Stimulated activated CD4-positive, alpha-beta T cell treated with anti-CD3 and anti-CD28 coated beads, Interleukin-2, amount 100 ng/mL, for 4 hours (primary cell): ENCODE results near the gene PDE1A.

Experiments
- DNase-seq: peaks from one replicate; pipeline ENCODE4 v3.0.0-alpha.2; 2020; ENCODE audit warnings: low read depth

Gene PDE1A

GRCh38 chr2:182267971-182268370, 158.9 kb downstream of the PDE1A start:
- no peak for DNase-seq

- DNase-seq, result no peak
Observed at GRCh38 chr2:182266909-182267308, 159.9 kb downstream of the PDE1A start.

DNA sequence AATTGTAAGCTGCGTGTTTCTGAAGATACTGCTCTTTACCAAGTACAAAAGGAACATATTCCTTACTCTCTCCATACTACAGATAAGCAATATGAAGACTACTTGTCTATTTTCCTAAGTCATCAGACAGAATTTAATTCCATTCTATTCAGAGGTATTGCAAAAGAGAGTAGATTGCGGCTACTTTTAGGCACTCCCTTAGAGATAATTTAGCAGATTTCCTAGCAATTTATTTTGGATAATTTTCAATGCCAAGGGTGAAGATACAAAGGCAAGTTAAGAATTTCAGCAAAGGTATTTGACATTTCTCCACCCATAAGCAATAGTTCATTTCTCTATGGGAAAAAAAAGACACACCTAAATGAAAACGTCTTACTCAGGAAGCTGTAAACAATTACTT, 161.1 kb downstream of the PDE1A start:
- no peak for DNase-seq

- no peak for DNase-seq
Observed at GRCh38 chr2:182261860-182262387, 164.9 kb downstream of the PDE1A start.

DNA sequence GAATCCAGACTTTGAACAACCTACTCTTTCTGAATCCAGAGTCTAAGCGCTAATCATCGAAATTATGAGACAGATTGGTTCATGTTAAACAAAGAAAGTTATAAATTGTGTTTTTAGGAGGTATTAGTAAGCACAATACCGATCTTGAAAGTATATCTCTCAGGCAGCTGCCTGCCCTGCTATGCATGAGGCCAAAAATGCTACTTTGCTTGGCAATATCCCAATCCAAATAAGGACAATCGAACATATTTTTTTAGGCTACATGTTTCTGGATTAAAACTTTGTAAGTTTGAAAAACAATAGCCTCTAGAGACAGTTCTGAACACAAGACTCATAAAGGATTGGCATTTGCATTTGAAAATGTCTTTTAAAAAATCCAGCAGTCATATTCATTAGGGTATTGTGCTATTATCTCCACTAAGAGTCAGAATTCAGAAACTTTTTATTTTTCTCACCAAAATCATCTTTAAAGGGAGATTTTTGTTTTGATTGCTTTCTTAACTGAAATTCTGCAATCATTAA, 167.1 kb downstream of the PDE1A start:
- no peak for DNase-seq

DNA sequence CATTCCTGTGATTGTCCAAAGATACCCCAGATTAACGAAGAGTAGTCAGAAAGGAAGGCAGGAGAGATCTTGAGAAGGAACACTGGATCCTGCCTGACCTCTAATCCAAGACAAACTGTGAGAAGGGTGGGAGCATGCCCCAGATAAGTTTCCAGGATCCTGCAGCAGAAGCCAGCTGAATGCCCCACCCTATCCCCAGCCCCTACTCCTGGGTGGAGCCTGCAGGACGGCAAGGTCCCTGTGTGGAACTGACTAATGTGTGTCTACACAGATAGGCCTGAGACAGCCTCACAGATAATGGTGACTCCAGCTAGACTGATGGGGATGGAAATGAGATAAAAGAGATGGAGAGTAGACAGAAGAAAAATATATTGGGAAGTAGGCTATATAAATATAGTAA, 174.3 kb downstream of the PDE1A start:
- no peak for DNase-seq

DNA sequence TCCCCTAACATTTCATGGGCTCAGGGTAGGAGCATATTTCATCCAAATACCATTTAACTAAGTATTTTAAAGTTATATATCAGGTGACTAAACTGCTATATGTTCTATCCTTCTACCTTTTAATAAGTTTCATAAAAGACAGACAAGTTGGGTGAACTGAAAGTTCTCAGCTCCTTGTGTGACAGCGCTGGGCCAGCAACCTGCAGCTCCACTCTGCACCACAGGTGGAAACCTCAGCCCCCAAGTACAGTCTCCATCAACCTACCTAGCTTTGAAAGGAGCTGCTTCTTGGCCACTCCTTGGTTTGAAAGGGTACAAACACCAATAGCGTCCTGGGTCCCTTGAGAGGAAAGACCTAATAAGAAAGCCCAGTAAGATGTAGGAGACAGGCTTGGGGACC, 177.9 kb downstream of the PDE1A start:
- DNase-seq, result no peak

GRCh38 chr2:182248362-182248761, 178.5 kb downstream of the PDE1A start:
- no peak for DNase-seq

DNA sequence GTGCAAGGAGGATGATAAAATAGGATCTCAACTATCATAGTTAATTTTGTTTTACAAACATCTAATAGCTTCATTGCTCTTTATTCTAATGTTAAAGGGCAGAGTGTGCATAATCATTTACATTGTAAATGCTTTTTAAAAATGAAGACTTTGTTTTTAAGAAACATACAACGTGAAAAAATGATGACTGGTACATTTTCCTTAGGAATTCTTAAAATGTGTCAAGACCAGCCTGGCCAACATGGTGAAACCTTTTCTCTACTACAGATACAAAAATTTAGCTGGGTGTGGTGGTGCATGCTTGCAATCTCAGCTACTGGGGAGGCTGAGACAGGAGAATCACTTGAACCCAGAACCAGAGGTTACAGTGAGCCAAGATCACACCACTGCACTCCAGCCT, 179.0 kb downstream of the PDE1A start:
- DNase-seq, result no peak

DNA sequence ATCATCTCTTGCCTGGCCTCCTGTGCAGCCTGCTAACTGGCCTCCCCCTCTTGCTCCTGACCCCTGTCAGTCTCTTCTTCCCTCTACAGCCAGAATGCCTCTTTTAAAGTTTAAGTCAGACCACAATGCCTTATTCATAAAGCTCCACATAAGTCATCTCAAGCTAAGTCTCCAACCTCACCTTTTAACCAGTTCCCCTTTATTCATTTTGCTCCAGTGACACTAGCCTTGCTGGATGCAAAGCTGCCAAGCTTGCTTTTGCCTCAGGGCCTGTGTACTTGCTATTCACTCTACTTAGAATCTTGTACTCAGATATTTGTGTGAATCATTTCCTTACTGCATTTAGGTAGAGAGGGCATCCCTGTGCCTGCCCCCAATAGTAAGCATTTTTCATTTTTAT, 180.9 kb downstream of the PDE1A start:
- DNase-seq, result no peak

- no peak for DNase-seq
Observed at GRCh38 chr2:182242609-182243008, 184.2 kb downstream of the PDE1A start.

- DNase-seq, result no peak
Observed at GRCh38 chr2:182241936-182242335, 184.9 kb downstream of the PDE1A start.

- DNase-seq, result no peak
Observed at GRCh38 chr2:182240862-182241371, 185.9 kb downstream of the PDE1A start.

DNA sequence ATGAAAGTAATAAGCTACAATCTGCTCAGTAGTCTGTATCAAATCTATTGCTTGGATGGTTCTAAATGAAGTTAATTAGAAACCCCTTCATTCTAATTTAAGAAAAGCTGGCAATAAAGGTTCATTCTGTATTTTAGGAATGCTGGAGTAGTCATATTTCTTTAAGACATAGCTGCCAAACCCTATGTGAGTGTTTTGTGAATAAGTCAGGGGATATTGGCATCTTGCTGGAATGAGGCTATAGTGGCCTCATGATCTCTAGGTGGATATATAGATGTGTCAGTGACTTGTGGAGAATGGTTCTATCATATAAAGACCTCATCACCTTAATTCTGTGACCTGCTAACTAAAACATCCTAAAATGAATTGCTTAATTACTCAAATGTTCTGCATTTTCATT, 196.3 kb downstream of the PDE1A start:
- no peak for DNase-seq

- DNase-seq, result no peak
Observed at GRCh38 chr2:182229297-182229696, 197.5 kb downstream of the PDE1A start.

- DNase-seq, result no peak
Observed at GRCh38 chr2:182228741-182229140, 198.1 kb downstream of the PDE1A start.

- DNase-seq, result no peak
Observed at GRCh38 chr2:182228073-182228473, 198.8 kb downstream of the PDE1A start.

GRCh38 chr2:182226807-182227206, 200.0 kb downstream of the PDE1A start:
- no peak for DNase-seq

DNA sequence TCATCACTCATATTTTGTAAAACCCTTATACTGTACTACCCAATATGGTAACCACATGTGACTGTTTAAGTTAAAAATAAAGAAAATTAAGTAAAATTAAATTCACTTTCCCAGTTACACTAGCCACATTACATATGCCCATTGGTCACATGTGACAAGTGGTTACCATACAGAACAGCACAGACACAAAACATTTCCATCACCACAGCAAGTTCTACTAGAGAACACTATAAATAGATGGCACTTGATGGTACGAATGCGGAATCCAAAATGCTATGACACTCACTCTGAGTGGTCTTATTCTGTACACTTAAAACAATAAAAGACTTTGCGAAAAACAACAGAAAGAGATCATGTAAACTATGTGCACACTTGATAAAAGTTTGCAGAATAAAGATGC, 202.2 kb downstream of the PDE1A start:
- no peak for DNase-seq

DNA sequence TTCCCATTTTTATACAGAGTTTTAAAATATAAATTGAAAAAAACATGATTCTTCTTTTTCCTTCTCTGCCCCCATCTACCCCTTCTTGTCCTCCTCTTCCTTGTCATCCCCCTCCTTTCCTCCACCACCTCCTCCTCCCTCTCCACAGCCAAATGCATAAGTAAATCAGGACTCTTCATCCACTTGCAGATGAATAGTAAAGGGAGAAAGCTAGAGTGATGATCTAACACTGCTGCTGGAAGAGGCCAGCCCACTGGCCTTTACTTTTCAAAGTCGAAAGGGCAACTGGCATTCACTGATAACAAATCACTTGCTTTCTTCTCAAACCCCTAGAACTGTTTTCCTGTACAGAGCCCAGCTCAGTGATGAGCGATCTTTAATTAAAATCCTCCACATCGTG, 205.8 kb downstream of the PDE1A start:
- DNase-seq, result no peak

DNA sequence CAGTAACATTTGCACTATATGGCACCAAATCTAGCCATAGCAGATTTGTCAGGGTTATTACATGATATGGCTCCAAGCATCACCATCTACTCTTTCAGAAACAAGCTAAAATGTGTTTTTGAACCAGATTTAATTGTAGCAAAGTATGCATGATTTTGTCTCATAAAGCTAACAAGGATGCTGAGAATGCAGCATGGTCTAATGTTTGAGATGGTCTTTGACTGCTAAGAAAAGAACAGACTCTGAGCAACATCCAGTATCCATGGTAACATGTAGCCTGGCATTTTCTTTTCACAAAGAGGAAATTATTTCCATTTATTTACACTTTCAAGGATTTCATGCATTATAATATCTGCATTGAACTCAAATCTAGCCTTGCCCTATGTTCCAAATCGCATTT, 206.5 kb downstream of the PDE1A start:
- DNase-seq, result no peak

DNA sequence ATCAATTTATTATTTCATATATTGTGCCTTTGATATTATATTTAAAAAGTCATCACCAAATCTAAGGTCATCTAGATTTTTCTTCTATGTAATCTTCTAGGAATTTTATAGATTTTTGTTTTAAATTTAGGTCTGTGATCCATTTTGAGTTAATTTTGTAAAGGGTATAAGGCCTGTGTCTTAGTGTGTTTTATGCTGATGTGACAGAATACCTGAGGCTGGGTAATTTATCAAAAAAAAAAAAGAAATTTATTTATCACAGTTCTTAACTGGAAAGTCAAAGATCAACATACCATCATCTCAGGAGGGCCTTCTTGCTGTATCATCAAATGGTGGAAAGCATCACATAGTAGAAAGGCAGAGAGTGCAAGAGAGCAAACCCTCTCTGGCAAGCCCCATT, 216.2 kb downstream of the PDE1A start:
- DNase-seq, result no peak

- DNase-seq, result no peak
Observed at GRCh38 chr2:182208421-182208820, 218.4 kb downstream of the PDE1A start.

GRCh38 chr2:182207049-182207746, 219.6 kb downstream of the PDE1A start:
- no peak for DNase-seq
